Breast epithelium (tissue), 3 donors: ENCODE results near the gene MON1B.

ENCODE experiments used
- POLR2AphosphoS5 ChIP-seq, 3 donors: sonication (generic); formaldehyde crosslinking; IDR thresholded peaks; one replicate each; pipeline ENCODE4 v1.6.1; 2017; ENCODE audit warnings: antibody characterized with exemption in 3 of 3
- TF ChIP-seq, protein P1 (sequence below), 3 donors: fragments of 450-650 bp; IDR thresholded peaks; one replicate each; pipeline ENCODE4 v1.5.1; 2016 to 2017; ENCODE audit warnings: antibody characterized with exemption in 3 of 3, mild to moderate bottlenecking in 3 of 3, moderate library complexity in 3 of 3

DNA sequence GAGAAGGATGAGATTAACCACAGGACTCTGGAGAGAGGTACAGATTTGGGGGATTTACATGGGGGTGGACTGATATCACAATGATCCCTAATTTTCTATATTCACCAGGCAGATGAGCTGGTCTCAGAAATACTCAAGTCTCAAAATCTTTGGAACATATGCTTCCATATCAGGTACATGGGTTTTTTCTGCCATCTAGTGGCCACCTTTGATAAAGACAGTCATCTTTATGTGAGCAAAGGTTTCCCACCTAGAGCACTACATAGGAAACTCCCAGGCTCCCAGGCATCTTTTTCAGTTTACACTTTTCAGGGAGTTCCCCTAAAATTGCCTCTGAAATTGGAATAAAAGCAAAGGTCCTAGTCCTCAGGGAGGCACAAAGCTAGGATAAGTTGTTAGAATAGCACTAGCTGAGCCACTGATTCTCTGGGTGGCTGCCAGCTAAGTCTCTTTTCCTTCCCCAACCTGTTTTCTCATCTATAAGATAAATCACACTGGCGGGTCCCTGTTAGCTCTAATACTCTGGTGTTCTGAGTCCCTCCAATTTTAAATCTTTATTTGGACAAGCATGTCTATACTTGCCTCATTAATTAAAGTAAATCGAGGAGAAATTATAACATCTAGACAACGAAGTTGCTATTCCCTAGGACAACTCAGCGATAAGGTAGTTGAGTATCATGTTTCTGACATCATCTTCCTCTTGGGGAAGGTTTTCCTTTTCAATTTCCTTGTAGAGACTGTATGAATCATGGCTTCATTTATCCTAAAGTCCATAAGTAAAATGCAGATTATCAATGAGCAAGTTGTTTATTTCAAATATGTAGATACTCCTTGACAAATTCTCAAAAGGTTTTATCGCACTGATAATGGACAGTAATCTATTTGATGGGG is 19.0 kb upstream of the MON1B start:
- TF ChIP-seq POLR2AphosphoS5 (IDR thresholded peaks at IDR 0.05): no peak
- TF ChIP-seq, protein P1, sequence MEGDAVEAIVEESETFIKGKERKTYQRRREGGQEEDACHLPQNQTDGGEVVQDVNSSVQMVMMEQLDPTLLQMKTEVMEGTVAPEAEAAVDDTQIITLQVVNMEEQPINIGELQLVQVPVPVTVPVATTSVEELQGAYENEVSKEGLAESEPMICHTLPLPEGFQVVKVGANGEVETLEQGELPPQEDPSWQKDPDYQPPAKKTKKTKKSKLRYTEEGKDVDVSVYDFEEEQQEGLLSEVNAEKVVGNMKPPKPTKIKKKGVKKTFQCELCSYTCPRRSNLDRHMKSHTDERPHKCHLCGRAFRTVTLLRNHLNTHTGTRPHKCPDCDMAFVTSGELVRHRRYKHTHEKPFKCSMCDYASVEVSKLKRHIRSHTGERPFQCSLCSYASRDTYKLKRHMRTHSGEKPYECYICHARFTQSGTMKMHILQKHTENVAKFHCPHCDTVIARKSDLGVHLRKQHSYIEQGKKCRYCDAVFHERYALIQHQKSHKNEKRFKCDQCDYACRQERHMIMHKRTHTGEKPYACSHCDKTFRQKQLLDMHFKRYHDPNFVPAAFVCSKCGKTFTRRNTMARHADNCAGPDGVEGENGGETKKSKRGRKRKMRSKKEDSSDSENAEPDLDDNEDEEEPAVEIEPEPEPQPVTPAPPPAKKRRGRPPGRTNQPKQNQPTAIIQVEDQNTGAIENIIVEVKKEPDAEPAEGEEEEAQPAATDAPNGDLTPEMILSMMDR (IDR thresholded peaks at IDR 0.05): peak; percentile 53 to 77 (median 69)
